Frontal cortex (tissue), 4 donors: ENCODE measurements around the gene BTBD16. TPM values are rescaled to one million over a fixed set of nuclear protein-coding genes. Genes with fewer than 3 reads are reported as not detected.

Source experiments
- DNase-seq, 2 donors: peaks; one replicate each; pipeline ENCODE4 v3.0.0; 2012; ENCODE audit warnings: low spot score in 2 of 2
- FAIRE-seq: peaks from 2 replicates; lab custom pipeline; 2012; peaks lifted over from hg19 to GRCh38; lab: Jason Lieb, UNC
- total RNA-seq: library from RNA; depleted of rRNA; stranded (reverse); fragments of >200 nt; gene quantifications from one replicate; pipeline ENCODE4 v1.2.3, GENCODE V29; 2014
- donor health status: control.
- donor health status: control.
- donor health status: control.

Gene BTBD16
- total RNA-seq, 1 donor from 2014 or later = not detected

GRCh38 chr10:122359621-122360020, 88.5 kb downstream of the BTBD16 start:
- no peak for DNase-seq
- FAIRE-seq = no peak

- FAIRE-seq = no peak
Observed at GRCh38 chr10:122361046-122361445, 90.0 kb downstream of the BTBD16 start.

GRCh38 chr10:122362031-122362592, 91.0 kb downstream of the BTBD16 start:
- FAIRE-seq = no peak

More at GRCh38 chr10:122361046-122361445, 90.0 kb downstream of the BTBD16 start:
- no peak for DNase-seq

GRCh38 chr10:122362621-122363020, 91.5 kb downstream of the BTBD16 start:
- DNase-seq (no peak), FAIRE-seq (no peak)

More at GRCh38 chr10:122362031-122362592, 91.0 kb downstream of the BTBD16 start:
- no peak for DNase-seq

- FAIRE-seq (no peak), DNase-seq (no peak)
Observed at GRCh38 chr10:122363311-122363710, 92.2 kb downstream of the BTBD16 start.

- no peak for FAIRE-seq
- no peak for DNase-seq
Observed at GRCh38 chr10:122363722-122364463, 92.8 kb downstream of the BTBD16 start.

GRCh38 chr10:122368502-122369254, 97.6 kb downstream of the BTBD16 start:
- FAIRE-seq = no peak
- DNase-seq = peak in 1 of 2 donors; percentile 43

GRCh38 chr10:122373108-122373507, 102.0 kb downstream of the BTBD16 start:
- FAIRE-seq (no peak), DNase-seq (no peak)

GRCh38 chr10:122373721-122374120, 102.6 kb downstream of the BTBD16 start:
- FAIRE-seq (no peak), DNase-seq (no peak)

- DNase-seq = peak; percentile 90 to 97
- FAIRE-seq = no peak
Observed at GRCh38 chr10:122374237-122374858, 103.3 kb downstream of the BTBD16 start, which contains the start of gene PLEKHA1. Gene PLEKHA1 (plus strand): TSS chr10:122374708. CDS start chr10:122393201, 18,493 bp downstream.

- peak; percentile 64 to 67 for DNase-seq
- FAIRE-seq = no peak
Observed at GRCh38 chr10:122374859-122375678, 104.0 kb downstream of the BTBD16 start.

GRCh38 chr10:122375679-122376160, 104.6 kb downstream of the BTBD16 start:
- no peak for FAIRE-seq
- peak in 1 of 2 donors; percentile 38 for DNase-seq

- FAIRE-seq = no peak
- no peak for DNase-seq
Observed at GRCh38 chr10:122376364-122376961, 105.4 kb downstream of the BTBD16 start.

GRCh38 chr10:122379041-122379440, 107.9 kb downstream of the BTBD16 start:
- DNase-seq = no peak
- FAIRE-seq = no peak

GRCh38 chr10:122379537-122379936, 108.4 kb downstream of the BTBD16 start:
- FAIRE-seq (no peak), DNase-seq (no peak)

- DNase-seq (no peak), FAIRE-seq (no peak)
Observed at GRCh38 chr10:122380703-122381102, 109.6 kb downstream of the BTBD16 start.

GRCh38 chr10:122381680-122382079, 110.6 kb downstream of the BTBD16 start:
- DNase-seq (no peak), FAIRE-seq (no peak)

- FAIRE-seq (no peak), DNase-seq (no peak)
Observed at GRCh38 chr10:122386514-122386913, 115.4 kb downstream of the BTBD16 start.

GRCh38 chr10:122387572-122387971, 116.5 kb downstream of the BTBD16 start:
- FAIRE-seq (no peak), DNase-seq (no peak)
